Esophagus squamous epithelium (tissue), 4 donors: ENCODE measurements around the gene BRMS1L.

Source experiments
- POLR2A ChIP-seq, 4 donors: fragments of 450-650 bp; IDR thresholded peaks; one replicate each; pipeline ENCODE4 v1.6.1; 2017; ENCODE audit warnings: antibody characterized with exemption in 4 of 4, mild to moderate bottlenecking in 4 of 4, moderate library complexity in 3 of 4
- TF ChIP-seq, protein P1 (sequence below), 6 experiments: fragments of 450-650 bp in 4 of 6; fragments of 200-600 bp in 2 of 6; sonication (generic) in 2 of 6; IDR thresholded peaks; one replicate each; pipeline ENCODE4 v1.5.1; 2016 to 2019; ENCODE audit warnings: antibody characterized with exemption in 6 of 6, mild to moderate bottlenecking in 4 of 6, moderate library complexity in 4 of 6

- no peak for TF ChIP-seq POLR2A (IDR thresholded peaks at IDR 0.05)
- TF ChIP-seq, protein P1, sequence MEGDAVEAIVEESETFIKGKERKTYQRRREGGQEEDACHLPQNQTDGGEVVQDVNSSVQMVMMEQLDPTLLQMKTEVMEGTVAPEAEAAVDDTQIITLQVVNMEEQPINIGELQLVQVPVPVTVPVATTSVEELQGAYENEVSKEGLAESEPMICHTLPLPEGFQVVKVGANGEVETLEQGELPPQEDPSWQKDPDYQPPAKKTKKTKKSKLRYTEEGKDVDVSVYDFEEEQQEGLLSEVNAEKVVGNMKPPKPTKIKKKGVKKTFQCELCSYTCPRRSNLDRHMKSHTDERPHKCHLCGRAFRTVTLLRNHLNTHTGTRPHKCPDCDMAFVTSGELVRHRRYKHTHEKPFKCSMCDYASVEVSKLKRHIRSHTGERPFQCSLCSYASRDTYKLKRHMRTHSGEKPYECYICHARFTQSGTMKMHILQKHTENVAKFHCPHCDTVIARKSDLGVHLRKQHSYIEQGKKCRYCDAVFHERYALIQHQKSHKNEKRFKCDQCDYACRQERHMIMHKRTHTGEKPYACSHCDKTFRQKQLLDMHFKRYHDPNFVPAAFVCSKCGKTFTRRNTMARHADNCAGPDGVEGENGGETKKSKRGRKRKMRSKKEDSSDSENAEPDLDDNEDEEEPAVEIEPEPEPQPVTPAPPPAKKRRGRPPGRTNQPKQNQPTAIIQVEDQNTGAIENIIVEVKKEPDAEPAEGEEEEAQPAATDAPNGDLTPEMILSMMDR (IDR thresholded peaks at IDR 0.05), result no peak
These were observed 15.2 kb upstream of the BRMS1L start for GRCh38 chr14:35810963-35811362.
